ENCODE results near the gene NUBP2.

The NUBP2 gene

GRCh38 chr16:1831186-1832075, 48.7 kb downstream of the NUBP2 start:
- no peak for DNase-seq

DNA sequence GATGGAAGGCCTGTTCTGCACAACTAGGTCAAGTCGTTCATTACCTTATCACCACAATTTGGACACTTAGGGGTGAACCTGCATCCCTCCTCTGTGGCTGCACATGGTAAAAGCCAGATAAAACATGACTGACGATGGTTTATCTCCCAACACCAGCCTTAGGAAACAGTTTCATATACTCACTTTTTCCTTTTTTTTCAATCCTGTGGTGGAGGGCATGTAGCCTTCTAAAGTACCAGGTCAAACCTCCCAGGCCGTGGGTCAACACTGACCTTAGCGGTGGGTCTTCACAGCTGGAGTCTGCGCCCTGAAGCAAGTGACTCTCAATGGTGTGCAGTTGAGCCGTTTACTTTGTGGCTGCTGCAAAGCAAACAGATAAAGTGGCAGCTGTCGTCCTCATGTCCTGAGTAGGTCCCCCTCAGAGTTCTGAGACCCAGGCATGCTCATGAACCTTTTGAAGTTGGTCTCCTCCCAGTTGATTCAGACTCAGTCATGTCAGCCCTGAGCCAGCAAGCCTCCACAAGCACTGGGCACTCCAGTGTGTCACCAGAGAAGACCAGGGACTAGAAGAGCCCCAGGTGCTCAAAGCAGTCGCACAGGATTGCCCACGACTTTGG, 50.2 kb downstream of the NUBP2 start:
- no peak for DNase-seq

GRCh38 chr16:1834096-1834495, 51.3 kb downstream of the NUBP2 start:
- DNase-seq = no peak

All from activated T-cell treated with anti-CD3 and anti-CD28 coated beads for 4 hours (primary cell).